HG02642 (cell line): ENCODE measurements around the gene CDH13.
"Not testable (repeated sequence)": the region's sequence is repeated elsewhere in the genome, so short reads cannot be mapped to it uniquely, and the experiment has no call there.

Source experiments
- ATAC-seq: cut with Tn5 transposase; IDR thresholded peaks from one replicate; pipeline ENCODE4 v1.9.1; 2021; ENCODE audit warnings: mild to moderate bottlenecking; ENCODE audit not compliant: unreplicated experiment, poor library complexity

CDH13 gene

DNA sequence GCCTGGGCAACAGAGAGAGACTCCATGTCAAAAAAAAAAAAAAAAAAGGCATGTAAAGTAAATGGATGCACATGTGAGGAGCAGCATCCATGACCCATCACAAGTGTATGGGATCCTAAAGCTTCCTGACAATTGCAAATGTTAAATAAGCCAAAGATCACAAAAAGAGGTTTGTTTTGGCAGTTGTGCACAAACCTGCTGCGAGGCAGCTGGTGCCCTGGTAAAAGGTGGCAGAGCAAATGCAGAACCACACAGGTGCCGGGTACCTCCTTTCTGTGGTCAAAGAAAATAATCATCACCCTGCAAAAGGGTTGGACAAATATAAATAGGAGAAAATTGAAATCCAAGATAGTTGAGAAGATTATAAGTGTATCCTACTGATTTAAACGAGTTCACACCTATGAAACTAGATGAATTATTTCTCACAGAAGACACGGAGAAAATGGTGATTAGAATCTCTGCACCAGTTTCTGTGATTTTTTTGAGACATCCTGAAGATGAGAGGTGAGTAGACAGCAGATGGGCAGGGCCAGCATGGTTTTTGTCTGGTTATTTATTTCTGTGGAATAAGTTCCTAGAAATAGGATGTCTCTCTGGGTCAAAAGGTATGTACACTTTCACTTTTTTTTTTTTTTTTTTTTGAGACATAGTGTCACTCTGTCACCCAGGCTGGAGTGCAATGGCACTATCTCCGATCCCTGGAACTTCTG lies 291.3 kb downstream of the CDH13 start:
- no peak for ATAC-seq

DNA sequence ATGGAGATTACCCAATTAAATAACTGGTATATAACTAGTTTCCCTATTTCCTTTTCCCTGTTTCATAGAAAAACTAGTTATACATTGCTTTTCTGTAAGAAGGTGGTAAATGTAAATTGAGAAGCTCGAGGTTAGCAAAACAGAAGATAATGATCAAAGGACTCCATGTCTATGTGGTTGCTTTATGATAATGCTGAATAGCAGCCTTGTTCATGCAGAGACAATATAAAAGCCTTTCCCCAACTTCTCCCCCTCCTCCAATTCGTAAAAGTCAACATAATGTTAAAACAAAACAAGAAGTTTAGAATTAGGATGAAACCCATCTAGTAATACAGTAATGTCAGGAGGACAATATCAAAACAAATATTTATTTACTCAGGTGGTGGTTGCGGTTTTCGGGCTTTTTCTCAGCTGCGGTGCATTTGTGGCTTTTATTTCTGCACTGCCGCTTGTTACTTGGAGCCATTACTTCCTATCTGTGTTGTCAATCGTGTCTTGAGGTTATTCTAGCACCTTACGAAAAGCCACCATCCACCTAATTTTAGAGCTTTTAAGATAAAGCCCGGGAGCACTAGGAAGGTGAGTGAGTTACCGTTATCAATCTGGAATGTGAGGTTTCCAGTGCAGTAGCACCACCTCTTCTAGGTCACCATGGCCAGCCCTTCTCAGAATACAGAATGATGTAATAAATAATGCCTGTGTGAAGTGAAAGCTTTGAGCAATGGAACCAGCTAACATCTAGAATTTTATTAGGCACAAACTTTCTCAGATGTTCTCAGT lies 297.5 kb downstream of the CDH13 start:
- ATAC-seq: no peak

DNA sequence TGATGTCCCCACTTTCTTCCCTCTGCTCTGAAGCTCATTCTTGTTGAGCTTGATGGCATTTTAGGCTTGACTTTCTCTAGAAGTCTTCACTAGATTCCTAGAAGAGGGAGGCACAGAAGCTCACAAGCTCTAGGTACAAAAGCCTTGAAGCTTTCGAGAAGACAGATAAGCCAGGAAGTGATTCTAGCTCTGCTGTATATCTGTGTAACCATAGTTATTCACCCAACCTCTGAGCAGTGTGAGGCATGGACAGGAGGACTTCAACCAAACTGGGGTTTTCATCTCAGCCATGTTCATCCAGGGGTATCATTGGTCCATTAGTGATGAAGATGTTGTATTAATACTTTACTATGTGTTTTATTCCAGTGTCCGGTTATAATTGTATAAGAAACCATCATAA lies 299.7 kb downstream of the CDH13 start:
- no peak for ATAC-seq

GRCh38 chr16:82933933-82934332 lies 307.2 kb downstream of the CDH13 start:
- ATAC-seq: not testable (repeated sequence)

DNA sequence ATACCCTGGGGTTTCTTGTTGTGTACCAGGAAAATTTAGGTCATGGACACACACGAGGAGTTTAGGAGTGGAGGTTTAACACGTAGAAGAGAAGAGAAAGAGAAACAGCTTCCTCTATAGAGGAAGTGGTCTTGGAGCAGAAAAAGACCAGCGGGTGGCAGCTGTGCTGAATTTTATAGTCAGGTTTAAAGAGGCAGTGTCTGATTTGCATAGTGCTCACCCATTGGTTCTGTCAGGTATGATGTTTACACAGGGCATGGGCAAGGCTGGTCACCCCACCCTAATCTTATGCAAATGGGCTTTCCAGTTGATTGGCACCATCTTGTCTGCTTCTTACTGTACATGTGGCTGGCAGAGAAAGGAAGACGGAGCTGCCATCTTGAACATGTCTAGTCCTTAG lies 309.0 kb downstream of the CDH13 start:
- ATAC-seq: no peak

GRCh38 chr16:82936941-82937551 lies 310.3 kb downstream of the CDH13 start:
- no peak for ATAC-seq

DNA sequence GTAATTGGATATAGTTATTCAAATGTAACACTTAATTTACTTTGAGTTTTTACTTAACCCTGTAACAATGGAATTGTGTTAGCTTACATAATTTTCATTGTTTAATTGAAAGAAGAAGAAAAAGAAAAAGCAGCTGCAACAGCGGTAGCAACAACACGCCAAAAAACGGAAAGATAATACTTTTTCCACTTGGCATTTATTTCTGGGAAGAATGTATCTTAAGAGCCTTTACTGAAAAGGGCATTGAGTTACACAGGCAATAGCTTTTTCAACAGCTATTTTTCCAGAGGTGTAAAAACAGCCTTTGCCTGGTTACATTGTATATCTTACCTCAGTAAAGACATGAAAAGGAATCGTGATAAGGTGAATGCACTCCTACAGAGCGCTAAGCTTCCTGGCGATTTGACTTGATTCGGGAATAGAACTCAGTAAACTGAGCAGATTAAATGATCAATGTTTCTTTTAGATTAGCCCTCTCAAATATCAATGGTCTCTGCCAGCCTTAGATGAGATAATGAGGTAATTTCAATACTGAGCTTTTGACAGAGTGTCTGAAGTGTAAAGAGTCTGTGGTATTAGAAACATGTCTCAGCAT lies 311.3 kb downstream of the CDH13 start:
- ATAC-seq: no peak

GRCh38 chr16:82943371-82943770 lies 316.6 kb downstream of the CDH13 start:
- ATAC-seq: no peak

DNA sequence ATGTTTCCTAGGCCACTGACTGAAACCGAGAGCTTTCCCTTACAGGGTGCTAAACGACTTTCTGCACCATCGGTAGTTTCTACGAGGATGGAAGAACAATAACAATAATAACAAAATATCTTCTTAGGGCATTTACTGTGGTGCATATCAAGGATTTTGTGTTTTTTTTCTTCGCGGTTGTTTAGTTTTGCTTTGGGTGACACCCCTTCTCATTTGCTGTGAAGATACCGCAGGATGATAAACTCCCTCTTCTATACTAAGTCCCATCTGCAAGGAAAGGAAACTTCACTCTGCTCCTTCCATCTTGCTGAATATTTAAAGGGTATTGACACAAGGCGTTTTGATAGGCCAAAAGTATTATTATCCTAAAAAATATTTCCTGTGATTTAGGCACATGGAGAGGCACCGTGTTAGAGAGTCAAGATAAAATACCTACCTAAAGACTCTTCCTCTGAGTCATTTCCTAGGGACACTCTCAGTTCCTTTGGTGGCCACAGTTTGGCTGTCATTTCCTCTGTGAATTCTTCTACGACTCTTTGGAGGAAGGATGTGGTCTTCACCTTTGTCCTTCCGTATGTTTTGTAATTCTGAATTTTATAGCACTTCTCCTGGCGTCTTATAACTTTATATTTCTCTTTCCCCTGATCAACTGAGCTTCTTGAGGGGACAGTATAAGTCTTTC lies 318.8 kb downstream of the CDH13 start:
- no peak for ATAC-seq

DNA sequence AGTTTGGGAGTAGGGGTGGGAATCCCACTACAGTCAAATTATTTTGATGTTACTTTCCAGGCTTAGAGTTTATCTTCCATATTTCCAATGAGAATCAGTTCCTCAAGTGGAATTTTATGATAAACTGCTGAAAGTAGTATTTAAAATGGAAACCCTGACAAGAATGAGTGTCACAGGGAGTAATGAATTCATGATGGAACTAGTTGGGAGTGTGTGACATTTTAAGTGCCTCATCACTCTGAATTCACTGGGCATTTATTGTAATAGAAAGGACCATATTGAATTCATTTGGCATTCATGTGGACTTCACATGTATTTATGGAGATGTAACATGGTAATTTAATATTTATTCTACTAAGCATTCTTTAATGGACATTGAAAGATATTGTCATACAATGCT lies 320.9 kb downstream of the CDH13 start:
- no peak for ATAC-seq

DNA sequence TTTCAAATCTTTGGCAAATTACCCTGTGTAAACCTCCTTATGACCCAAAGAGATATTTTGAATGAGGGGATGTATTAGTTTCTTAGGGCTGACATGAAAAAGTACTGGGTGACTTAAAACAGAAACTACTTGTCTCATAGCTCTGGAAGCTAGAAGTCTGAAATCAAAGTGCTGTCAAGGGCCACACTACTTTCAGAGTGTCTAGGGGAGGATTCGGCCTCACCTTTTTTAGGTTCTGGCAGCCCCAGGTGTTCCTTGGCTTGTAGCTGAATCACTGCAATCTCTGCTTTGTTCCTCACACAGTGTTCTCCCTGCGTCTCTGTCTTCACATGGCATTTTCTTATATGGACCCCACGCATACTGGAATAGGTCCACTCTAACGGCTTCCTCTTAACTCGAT lies 322.2 kb downstream of the CDH13 start:
- ATAC-seq: no peak

DNA sequence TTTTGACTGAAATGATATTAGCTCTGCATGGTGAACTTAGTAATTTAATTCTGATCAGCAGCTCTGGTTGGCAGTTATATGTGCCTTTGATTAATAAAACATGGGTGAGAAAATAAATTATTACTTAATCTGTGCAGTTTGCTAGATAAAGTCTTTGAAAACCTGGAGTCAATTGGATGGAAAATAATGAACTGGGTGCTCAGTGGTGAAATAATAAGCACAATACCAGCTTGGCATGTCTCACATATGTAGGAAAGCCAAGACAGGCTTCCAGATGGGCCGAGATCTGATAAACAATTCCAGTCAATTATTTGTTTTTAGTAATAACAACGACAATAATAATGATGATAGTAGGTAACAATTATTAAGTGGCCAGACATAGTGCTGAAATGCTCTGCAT lies 326.7 kb downstream of the CDH13 start:
- no peak for ATAC-seq

DNA sequence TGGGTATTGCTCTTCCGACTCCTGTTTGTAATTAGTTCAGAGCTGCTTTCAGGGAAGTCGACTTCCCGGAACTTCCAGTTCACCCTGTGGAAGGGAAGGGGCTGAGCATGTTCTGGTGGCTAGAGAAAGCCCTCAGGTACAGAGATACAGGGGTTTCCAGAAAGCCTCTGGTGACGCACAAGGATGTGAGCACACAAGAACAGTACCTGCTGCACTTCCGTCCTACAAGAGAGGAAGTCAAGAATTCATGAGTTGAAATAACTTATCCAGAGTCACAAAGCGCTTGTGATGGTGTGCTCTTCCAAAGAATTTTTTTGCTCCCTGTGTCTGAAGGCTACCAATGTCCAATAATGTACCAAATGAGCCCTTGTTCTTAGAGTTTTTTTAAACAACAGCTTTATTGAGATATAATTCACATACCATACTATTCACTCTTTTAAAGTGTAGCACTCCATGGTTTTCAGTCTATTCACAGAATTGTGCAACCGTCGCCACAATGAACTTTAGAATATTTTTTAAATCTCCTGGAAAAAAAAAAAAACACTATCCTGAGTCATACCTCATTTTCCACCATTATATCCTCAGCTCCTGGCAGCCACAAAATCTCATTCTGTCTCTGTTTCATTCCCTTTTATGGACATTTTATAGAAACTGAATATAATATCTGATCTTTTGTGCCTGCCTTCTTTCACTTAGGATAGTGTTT lies 327.6 kb downstream of the CDH13 start:
- ATAC-seq: no peak

DNA sequence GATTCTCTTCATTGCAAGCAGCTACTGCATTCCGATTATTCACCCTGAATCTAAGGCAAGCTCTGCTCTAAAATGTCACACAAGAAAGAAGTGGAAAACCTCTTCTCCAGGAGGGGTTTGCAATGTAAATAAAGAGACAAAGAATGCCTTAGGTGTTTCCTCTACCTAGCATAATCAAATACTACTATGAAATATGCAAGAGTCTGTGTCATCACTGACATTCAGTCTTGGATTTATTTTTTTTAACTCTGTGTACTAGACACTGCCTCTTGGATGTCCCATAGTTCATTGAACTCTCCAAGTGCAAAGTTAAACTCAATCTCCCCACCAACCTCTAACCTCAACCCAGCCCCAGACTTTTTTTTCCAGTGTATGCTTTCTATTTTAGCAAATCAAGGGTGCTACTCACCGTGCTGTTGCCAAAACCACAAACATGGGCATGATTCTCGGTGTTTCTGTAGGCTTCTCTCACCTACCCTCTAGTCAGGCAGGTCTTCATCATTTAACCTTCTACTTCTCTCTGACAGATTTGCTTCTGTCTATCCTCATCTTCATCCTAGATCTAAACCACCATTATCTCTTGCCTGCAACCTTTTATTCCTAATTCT lies 329.1 kb downstream of the CDH13 start:
- no peak for ATAC-seq

DNA sequence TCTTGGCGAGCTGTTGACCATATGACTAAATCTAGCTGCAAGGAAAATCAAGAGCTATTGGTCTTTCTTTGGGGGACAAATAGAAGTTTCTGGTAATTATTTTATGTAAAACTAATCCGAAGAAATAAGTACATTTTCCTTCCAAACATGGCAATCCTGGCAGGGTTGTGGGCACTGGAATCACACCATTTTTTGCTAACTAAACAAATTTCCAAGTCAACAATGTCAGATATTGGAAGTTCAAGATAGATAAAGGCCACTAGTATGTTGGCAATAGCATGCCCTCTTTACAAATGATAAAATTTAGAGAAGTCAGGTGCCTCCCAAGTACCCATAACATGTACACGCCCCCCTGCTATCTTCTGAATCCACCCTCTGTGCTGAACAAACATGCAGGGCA lies 330.4 kb downstream of the CDH13 start:
- no peak for ATAC-seq

DNA sequence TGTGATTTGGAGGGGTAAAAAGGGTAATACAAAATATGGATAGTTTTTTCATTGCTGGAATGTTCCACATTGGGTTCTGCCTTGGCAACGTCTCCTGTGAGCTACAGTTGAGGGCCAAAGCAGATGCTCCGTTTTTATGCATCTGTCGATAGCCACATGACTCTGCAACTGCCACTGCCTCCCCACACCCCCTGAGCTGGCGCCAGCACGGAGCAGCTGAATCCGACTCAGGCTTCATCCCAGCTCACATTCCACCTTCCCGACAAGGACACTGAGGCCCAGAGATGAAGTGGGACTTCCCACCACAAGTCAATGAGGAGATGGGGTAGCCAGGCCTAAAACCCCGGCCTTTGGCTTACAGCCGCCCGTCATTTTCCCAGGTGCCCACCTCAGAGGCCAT lies 334.1 kb downstream of the CDH13 start:
- no peak for ATAC-seq

GRCh38 chr16:82963653-82964052 lies 336.9 kb downstream of the CDH13 start:
- no peak for ATAC-seq

GRCh38 chr16:82965808-82966207 lies 339.0 kb downstream of the CDH13 start:
- no peak for ATAC-seq

DNA sequence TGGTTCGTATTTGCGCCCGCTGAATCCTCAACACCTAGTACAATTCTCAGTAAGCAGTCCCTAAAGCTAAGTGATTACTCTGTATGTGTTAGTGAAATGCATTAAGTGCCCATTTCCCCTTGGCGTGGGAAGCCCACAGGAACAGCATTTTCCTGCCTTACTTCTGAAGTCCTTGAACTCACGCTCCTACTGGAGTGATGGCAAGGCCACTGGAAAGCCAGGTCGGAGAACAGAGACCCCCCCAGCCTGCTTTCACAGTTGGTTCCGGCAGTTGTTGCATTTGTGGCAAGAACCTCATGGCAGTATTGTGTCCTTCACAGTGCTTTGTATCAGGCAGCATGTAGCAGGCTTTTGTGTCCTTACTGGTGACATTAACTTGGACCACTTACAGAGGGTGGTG lies 340.7 kb downstream of the CDH13 start:
- no peak for ATAC-seq

DNA sequence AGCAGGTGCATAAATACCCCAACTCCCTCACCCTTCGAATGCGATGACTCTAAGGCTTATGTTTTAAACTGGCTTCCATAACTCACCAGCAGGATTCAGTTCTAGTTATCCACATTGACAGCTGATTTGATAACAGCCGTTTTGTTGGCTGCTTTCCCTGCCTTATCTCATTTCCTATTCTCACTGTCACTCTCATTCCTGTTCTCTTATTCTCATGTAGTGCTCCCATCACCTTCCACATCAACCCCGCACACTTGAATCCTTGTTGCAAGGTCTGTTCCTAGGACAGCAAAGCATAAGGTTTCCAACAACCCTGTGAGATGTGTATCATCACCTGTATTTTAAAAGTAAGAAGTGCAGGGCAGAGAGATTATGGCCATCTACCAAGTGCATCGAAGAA lies 344.4 kb downstream of the CDH13 start:
- no peak for ATAC-seq
